Measurements from ENCODE around the gene NKG7.

DNA sequence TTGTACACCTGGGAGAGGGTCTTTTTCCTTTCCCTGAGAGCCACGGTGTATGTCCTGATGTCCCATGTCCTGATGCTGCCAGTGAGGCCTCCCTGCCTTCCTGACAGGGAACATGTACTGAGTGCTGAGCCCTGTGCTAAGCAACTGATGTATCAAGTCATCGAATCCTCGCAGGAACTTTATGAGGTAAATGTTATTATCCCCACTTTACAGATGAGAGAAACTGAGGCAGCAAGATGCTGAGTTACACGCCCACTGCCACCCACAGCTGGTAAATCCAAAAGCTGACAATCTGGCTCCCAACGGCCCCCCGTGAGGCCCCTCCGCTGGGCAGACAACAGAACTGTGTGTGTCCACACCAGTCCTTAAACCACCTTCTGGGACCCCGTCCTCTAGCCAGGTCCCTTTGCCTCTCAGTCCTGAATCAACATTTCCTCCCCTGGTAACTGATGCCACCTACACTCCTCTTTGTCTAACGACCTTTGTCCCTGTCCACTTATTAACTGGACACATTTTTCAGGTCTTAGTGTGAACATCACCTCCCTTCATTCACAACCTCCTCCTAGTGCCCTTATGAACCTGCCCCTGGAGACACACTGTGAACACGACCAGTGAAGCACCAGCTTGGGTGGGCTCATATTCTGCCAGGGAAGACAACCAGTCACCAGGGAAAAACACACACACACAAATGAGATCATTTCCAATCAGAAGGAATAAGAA, 25.1 kb downstream of the NKG7 start:
- TF ChIP-seq, protein P1, sequence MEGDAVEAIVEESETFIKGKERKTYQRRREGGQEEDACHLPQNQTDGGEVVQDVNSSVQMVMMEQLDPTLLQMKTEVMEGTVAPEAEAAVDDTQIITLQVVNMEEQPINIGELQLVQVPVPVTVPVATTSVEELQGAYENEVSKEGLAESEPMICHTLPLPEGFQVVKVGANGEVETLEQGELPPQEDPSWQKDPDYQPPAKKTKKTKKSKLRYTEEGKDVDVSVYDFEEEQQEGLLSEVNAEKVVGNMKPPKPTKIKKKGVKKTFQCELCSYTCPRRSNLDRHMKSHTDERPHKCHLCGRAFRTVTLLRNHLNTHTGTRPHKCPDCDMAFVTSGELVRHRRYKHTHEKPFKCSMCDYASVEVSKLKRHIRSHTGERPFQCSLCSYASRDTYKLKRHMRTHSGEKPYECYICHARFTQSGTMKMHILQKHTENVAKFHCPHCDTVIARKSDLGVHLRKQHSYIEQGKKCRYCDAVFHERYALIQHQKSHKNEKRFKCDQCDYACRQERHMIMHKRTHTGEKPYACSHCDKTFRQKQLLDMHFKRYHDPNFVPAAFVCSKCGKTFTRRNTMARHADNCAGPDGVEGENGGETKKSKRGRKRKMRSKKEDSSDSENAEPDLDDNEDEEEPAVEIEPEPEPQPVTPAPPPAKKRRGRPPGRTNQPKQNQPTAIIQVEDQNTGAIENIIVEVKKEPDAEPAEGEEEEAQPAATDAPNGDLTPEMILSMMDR (IDR thresholded peaks at IDR 0.05), result no peak
- TF ChIP-seq EP300 (IDR thresholded peaks at IDR 0.05), result no peak
- no peak for TF ChIP-seq POLR2A (IDR thresholded peaks at IDR 0.05)
